K562 (cell line): ENCODE measurements around the gene DBF4B. TPM values are rescaled to one million over a fixed set of nuclear protein-coding genes. Genes with fewer than 3 reads are reported as not detected.

Experiments used
- MEF2D ChIP-seq: conservative IDR thresholded peaks from 2 replicates; pipeline ENCODE4 v1.6.1; 2016; ENCODE audit warnings: low read depth, missing genetic modification characterization, missing compliant biosample characterization
- PHF8 ChIP-seq: fragments of 200-600 bp; sonication (generic); IDR thresholded peaks from 2 replicates; pipeline ENCODE4 v1.6.1; 2012; ENCODE audit warnings: mixed run types, mild to moderate bottlenecking, inconsistent platforms, low read length, moderate library complexity, borderline replicate concordance
- RBM15 ChIP-seq: fragments of 200-400 bp; formaldehyde crosslinking; IDR thresholded peaks from 2 replicates; pipeline ENCODE4 v1.6.1; 2018; ENCODE audit warnings: mild to moderate bottlenecking, low read length, moderate library complexity; ENCODE audit not compliant: insufficient read depth
- SLC30A9 ChIP-seq: fragments of 250-450 bp; sonication (Bioruptor Pico); IDR thresholded peaks from 2 replicates; pipeline ENCODE4 v1.8.0; 2022; ENCODE audit warnings: mild to moderate bottlenecking, moderate library complexity
- SMAD1 ChIP-seq: fragments of 150-350 bp; IDR thresholded peaks from 2 replicates; pipeline ENCODE4 v1.6.1; 2014; ENCODE audit warnings: low read length, low read depth; ENCODE audit not compliant: partially characterized antibody
- SPI1 ChIP-seq: IDR thresholded peaks from 2 replicates; pipeline ENCODE4 v1.6.1; 2011; ENCODE audit warnings: low read depth, low read length, control low read depth, borderline replicate concordance
- TGIF2 ChIP-seq: sonication (generic); formaldehyde crosslinking; IDR thresholded peaks from 2 replicates; pipeline ENCODE4 v1.8.1; 2022; ENCODE audit warnings: mild to moderate bottlenecking, missing genetic modification reagents, moderate library complexity
- ZNF644 ChIP-seq: fragments of 200-800 bp; sonication (Bioruptor generic); IDR thresholded peaks from 2 replicates; pipeline ENCODE4 v1.6.1; 2016; ENCODE audit warnings: low read depth, missing genetic modification characterization, missing compliant biosample characterization
- ZNF785 ChIP-seq: fragments of 250-450 bp; sonication (Bioruptor Pico); IDR thresholded peaks from 2 replicates; pipeline ENCODE4 v1.4.0; 2020; ENCODE audit warnings: mild to moderate bottlenecking
- polyA plus RNA-seq, 8 experiments: library from polyadenylated mRNA; depleted of rRNA in 4 of 8; stranded (reverse) in 5 of 8; unstranded in 3 of 8; fragments of >200 nt; fragmentation: Nextera tagmentation in 2 of 8; fragmentation: Illumina TruSeq in 1 of 8; extraction: Ambion mirVana in 2 of 8; extraction: Trizol in 1 of 8; gene quantifications; 2 replicates each; pipeline versions ENCODE4 v1.2.1 to v1.2.3, GENCODE V29; 2011 to 2014; ENCODE audit warnings: inconsistent platforms in 1 of 8, missing spikeins in 1 of 8
- total RNA-seq, 7 experiments: library from RNA; depleted of rRNA in 6 of 7; stranded (reverse); fragments of >200 nt in 6 of 7; fragmentation: Illumina TruSeq in 2 of 7; extraction: Trizol in 2 of 7; gene quantifications; 2 replicates each; pipeline versions ENCODE4 v1.2.1 to v1.2.3, GENCODE V29; 2011 to 2021; ENCODE audit warnings: low replicate concordance in 1 of 7
- TF ChIP-seq, protein P1 (sequence below): IDR thresholded peaks from 2 replicates; pipeline ENCODE4 v1.6.1; 2016; ENCODE audit warnings: missing genetic modification characterization, missing compliant biosample characterization
- TF ChIP-seq, protein P2 (sequence below): fragments of 250-450 bp; sonication (Bioruptor Pico); IDR thresholded peaks from 2 replicates; pipeline ENCODE4 v1.5.0; 2021; ENCODE audit warnings: mild to moderate bottlenecking, moderate library complexity
- TF ChIP-seq, protein P3 (sequence below): sonication (generic); formaldehyde crosslinking; IDR thresholded peaks from 2 replicates; pipeline ENCODE4 v1.8.1; 2023; ENCODE audit warnings: mild to moderate bottlenecking, missing genetic modification reagents
- TF ChIP-seq, protein P4 (sequence below), 2 experiments: IDR thresholded peaks in 1 of 2; conservative IDR thresholded peaks in 1 of 2; 2 replicates each; pipeline ENCODE4 v1.6.1; 2016; ENCODE audit warnings: low read depth in 2 of 2, mild to moderate bottlenecking in 1 of 2, missing compliant biosample characterization in 1 of 2, missing genetic modification characterization in 1 of 2, moderate library complexity in 1 of 2
- TF ChIP-seq, protein P5 (sequence below): fragments of 450-650 bp; formaldehyde crosslinking; IDR thresholded peaks from 2 replicates; pipeline ENCODE4 v1.4.0; 2020; ENCODE audit warnings: mild to moderate bottlenecking, moderate library complexity

The DBF4B gene
- total and polyA plus RNA-seq, 9 of the 15 experiments (the other 6 are each of a cell fraction or from before 2014, with no cell fraction given), result 2.5 to 26.9 (median 14.6) TPM

DNA sequence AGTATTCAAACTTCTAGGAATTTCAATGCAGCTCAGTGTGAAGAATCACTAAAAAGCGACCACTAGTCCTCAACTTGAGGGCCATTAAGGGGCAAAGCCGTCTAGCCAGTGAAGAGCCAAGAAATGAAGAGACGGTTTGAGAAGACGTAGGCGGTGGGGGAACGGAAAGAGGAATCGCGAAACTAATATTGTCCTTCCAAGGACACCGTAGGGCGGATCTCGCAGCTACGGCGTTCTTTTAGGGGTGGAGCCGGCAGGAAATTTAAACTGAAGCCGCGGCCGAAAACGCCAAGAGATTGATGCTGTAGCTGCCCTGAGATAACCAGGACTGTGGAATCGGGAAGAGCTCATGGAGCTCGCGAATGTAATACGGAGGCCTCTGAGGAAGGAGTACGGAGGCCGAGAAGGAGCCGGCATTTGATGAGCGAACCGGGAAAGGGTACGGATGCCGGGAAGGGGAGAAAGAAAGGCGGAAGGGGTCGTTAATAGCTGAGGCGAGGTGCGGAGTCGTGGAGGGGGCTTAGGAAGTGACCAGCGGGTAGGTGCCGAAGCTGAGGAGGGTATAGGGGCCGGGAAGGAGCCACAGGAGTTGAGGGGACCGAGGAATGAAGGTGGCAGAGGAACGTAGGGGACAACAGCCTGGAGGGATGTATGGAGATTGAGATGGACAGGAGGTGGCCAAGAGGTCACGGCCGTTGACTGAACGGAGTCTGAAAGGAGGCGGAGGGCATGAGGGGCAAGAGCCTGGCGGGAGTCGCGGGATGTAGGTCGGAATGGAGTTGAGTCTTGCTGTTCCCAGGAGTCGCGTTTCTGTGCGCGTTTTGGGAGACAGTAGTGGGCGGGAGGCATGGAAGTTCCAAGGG, at the start of gene DBF4B (continued):
- TF ChIP-seq, protein P1, sequence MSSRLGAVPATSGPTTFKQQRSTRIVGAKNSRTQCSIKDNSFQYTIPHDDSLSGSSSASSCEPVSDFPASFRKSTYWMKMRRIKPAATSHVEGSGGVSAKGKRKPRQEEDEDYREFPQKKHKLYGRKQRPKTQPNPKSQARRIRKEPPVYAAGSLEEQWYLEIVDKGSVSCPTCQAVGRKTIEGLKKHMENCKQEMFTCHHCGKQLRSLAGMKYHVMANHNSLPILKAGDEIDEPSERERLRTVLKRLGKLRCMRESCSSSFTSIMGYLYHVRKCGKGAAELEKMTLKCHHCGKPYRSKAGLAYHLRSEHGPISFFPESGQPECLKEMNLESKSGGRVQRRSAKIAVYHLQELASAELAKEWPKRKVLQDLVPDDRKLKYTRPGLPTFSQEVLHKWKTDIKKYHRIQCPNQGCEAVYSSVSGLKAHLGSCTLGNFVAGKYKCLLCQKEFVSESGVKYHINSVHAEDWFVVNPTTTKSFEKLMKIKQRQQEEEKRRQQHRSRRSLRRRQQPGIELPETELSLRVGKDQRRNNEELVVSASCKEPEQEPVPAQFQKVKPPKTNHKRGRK (tag), result no peak
- TF ChIP-seq PHF8, result peak; percentile 82; the same call in 1 of the 2 replicates
- TF ChIP-seq RBM15, result no peak
- TF ChIP-seq SPI1, result 0 out of 2 replicates have a peak, but pooled peaks have one; percentile 31
- TF ChIP-seq, protein P2, sequence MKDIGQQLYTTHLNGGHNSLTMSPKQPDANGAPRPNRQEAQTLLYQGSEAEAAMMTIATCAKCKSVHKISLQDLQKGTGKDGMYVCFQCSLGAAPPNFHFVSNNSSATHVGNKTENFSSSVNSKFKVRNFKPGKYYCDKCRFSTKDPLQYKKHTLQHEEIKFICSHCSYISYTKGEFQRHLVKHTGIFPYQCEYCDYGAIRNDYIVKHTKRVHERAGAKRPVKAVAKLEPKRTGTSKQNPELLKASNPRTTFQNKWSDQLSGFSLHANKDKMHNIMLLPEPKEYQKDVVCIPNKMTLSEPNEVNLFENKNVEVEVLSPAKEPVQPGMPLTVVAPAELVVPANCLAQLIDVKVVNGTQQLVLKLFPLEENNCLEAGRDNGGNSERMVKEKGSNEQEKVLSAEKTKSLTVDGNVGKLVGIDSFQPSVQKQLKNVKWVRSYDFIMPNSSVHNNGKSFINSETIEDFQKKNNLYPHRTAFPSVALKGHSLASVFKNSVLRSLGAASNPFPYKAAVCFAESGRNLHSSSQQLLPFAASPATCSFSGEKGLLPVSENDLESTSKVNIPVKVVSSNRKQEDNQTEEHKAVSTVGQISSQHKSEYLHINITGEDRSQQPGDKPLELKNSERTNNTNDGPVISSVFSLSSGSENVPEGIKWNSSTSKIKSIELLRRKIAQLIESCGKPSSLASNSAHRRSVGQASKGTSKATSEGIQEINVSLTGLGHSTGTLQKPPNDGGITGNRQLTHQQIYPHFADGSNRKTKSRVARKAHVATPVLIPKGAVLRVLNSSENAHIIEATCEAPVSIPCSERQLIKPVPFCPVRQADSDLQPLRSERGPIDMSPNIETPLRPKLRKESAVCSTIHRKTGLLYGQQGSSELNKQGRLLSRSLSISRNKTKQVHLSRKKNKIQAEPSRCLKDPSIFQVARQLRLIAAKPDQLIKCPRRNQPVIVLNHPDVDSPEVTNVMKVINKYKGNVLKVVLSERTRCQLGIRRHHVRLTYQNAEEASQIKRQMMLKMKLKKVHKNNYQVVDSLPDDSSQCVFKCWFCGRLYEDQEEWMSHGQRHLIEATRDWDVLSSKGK (CRISPR knock-in tag), result no peak
- peak; percentile 63 for TF ChIP-seq SMAD1
- TF ChIP-seq SLC30A9 (CRISPR knock-in tag), result no peak
- no peak for TF ChIP-seq TGIF2 (CRISPR knock-in tag)
- TF ChIP-seq ZNF785, result no peak
- TF ChIP-seq, protein P3, sequence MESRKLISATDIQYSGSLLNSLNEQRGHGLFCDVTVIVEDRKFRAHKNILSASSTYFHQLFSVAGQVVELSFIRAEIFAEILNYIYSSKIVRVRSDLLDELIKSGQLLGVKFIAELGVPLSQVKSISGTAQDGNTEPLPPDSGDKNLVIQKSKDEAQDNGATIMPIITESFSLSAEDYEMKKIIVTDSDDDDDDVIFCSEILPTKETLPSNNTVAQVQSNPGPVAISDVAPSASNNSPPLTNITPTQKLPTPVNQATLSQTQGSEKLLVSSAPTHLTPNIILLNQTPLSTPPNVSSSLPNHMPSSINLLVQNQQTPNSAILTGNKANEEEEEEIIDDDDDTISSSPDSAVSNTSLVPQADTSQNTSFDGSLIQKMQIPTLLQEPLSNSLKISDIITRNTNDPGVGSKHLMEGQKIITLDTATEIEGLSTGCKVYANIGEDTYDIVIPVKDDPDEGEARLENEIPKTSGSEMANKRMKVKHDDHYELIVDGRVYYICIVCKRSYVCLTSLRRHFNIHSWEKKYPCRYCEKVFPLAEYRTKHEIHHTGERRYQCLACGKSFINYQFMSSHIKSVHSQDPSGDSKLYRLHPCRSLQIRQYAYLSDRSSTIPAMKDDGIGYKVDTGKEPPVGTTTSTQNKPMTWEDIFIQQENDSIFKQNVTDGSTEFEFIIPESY, result no peak; the same call in 1 of the 2 replicates
- TF ChIP-seq, protein P4, sequence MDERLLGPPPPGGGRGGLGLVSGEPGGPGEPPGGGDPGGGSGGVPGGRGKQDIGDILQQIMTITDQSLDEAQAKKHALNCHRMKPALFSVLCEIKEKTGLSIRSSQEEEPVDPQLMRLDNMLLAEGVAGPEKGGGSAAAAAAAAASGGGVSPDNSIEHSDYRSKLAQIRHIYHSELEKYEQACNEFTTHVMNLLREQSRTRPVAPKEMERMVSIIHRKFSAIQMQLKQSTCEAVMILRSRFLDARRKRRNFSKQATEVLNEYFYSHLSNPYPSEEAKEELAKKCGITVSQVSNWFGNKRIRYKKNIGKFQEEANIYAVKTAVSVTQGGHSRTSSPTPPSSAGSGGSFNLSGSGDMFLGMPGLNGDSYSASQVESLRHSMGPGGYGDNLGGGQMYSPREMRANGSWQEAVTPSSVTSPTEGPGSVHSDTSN (CRISPR knock-in tag; IDR thresholded peaks at IDR 0.05; ENCODE audit: low read depth), result no peak
- TF ChIP-seq, protein P4 (tag; conservative IDR thresholded peaks at IDR 0.05; ENCODE audit: low read depth), result no peak
- TF ChIP-seq, protein P5, sequence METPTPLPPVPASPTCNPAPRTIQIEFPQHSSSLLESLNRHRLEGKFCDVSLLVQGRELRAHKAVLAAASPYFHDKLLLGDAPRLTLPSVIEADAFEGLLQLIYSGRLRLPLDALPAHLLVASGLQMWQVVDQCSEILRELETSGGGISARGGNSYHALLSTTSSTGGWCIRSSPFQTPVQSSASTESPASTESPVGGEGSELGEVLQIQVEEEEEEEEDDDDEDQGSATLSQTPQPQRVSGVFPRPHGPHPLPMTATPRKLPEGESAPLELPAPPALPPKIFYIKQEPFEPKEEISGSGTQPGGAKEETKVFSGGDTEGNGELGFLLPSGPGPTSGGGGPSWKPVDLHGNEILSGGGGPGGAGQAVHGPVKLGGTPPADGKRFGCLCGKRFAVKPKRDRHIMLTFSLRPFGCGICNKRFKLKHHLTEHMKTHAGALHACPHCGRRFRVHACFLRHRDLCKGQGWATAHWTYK (CRISPR knock-in tag), result no peak
- no peak for TF ChIP-seq ZNF644 (tag)
- TF ChIP-seq MEF2D (tag), result no peak
